ENCODE results near the gene PDXK. TPM values are rescaled to one million over a fixed set of nuclear protein-coding genes. Genes with fewer than 3 reads are reported as not detected.

PDXK gene
- total and polyA plus RNA-seq, 9 of the 15 experiments (the other 6 are each of a cell fraction or from before 2014, with no cell fraction given) = 5.6 to 162 (median 76.5) TPM

- Histone ChIP-seq H3K4me3 (no peak overlapping the region), H3K36me3 (ENCODE audit: control insufficient read depth, insufficient read depth, low read length) (no peaks in the 10 kb centered on the region), H2AFZ (ENCODE audit: low read depth, low read length) (peak overlapping the region; percentile 51), H3K27ac (ENCODE audit: extremely low read depth, low read depth, low read length) (peak overlapping the region; percentile 32; the same call in 1 of the 3 replicates), H3K27me3 (ENCODE audit: control insufficient read depth in 2 of 2, insufficient read depth in 2 of 2, low read length in 2 of 2) (no peaks in the 10 kb centered on the region; a peak in 1 of 5 replicates), H3K79me2 (ENCODE audit: control insufficient read depth, insufficient read depth, low read length) (no peaks in the 10 kb centered on the region), H4K20me1 (replicated peaks; ENCODE audit: control insufficient read depth, insufficient read depth, low read length) (no peaks in the 10 kb centered on the region), H3K4me1 (replicated peaks in 1 of 2; ENCODE audit: control insufficient read depth in 2 of 2, insufficient read depth in 2 of 2, low read length in 2 of 2) (peaks cover 13 to 14% of the 10 kb centered on the region in 2 experiments; a peak in 3 of 5 replicates), H3K9ac (ENCODE audit: insufficient read depth in 1 of 2, low read depth in 2 of 2, low read length in 2 of 2) (peak overlapping the region; percentile 3 to 30; a peak in 3 of 4 replicates), H3K4me2 (ENCODE audit: insufficient read depth, low read length) (no peak overlapping the region), H3K9me3 (replicated peaks; ENCODE audit: control insufficient read depth, insufficient read depth, low read depth, low read length) (no peaks in the 10 kb centered on the region), H3K9me1 (ENCODE audit: control insufficient read depth, insufficient read depth, low read length) (no peaks in the 10 kb centered on the region)
- ATAC-seq (peak; percentile 78), FAIRE-seq (peak; percentile 51), DNase-seq (ENCODE audit: extremely low read depth in 1 of 4, low spot score in 3 of 4) (peak in 3 of 4 experiments; percentile 27 to 62 (median 55))
- CTCF ChIA-PET (ENCODE audit: low intra/inter-chr PET ratio) = no interaction called here
- intact Hi-C loops (cut with micrococcal nuclease) (no loop called here), in situ Hi-C loops (cut with MboI) (no loop called here)
- no TSS peak for BruUV-seq (replicated peaks)
- POLR2A ChIA-PET = interaction anchor here (0.6 to 1.8 kb wide), 6 partner anchors 9 to 377 kb away, joined by 3 to 6 read pairs (median 4); no protein-coding TSS in a partner anchor
- 35% methylated on average over 13 of the region's 13 CpGs for WGBS (ENCODE audit: insufficient coverage, low coverage, missing lambda C conversion rate)
- no peak for TF ChIP-seq CBX2 (IDR thresholded peaks at IDR 0.05; ENCODE audit: insufficient read depth, low read length, poor library complexity, severe bottlenecking)
- no peak for TF ChIP-seq ZBTB43 (CRISPR knock-in tag; IDR thresholded peaks at IDR 0.05)
- peak; percentile 31; the same call in 1 of the 2 replicates for TF ChIP-seq NFIC (IDR thresholded peaks at IDR 0.05)
- no peak for TF ChIP-seq MTF1 (CRISPR knock-in tag; IDR thresholded peaks at IDR 0.05; ENCODE audit: borderline replicate concordance)
- TF ChIP-seq MYBL2 (IDR thresholded peaks at IDR 0.05; ENCODE audit: low read depth) = no peak
- no peak for TF ChIP-seq MYBL2 (CRISPR knock-in tag; IDR thresholded peaks at IDR 0.05; ENCODE audit: borderline replicate concordance)
- TF ChIP-seq, protein P1, sequence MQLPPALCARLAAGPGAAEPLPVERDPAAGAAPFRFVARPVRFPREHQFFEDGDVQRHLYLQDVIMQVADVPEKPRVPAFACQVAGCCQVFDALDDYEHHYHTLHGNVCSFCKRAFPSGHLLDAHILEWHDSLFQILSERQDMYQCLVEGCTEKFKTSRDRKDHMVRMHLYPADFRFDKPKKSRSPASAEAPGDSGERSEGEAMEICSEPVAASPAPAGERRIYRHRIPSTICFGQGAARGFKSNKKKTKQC (CRISPR knock-in tag; IDR thresholded peaks at IDR 0.05) = no peak
- TF ChIP-seq, protein P2, sequence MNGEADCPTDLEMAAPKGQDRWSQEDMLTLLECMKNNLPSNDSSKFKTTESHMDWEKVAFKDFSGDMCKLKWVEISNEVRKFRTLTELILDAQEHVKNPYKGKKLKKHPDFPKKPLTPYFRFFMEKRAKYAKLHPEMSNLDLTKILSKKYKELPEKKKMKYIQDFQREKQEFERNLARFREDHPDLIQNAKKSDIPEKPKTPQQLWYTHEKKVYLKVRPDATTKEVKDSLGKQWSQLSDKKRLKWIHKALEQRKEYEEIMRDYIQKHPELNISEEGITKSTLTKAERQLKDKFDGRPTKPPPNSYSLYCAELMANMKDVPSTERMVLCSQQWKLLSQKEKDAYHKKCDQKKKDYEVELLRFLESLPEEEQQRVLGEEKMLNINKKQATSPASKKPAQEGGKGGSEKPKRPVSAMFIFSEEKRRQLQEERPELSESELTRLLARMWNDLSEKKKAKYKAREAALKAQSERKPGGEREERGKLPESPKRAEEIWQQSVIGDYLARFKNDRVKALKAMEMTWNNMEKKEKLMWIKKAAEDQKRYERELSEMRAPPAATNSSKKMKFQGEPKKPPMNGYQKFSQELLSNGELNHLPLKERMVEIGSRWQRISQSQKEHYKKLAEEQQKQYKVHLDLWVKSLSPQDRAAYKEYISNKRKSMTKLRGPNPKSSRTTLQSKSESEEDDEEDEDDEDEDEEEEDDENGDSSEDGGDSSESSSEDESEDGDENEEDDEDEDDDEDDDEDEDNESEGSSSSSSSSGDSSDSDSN (IDR thresholded peaks at IDR 0.05; ENCODE audit: borderline replicate concordance in 1 of 2, low read depth in 2 of 2, low read length in 2 of 2) = 0 out of 4 replicates have a peak, but pooled peaks of 1 of the 2 experiments have one; percentile 42
- TF ChIP-seq SAP30 (IDR thresholded peaks at IDR 0.05; ENCODE audit: borderline replicate concordance, insufficient read depth, low read depth, low read length, poor library complexity, severe bottlenecking) = no peak
- peak; percentile 69; the same call in 1 of the 2 replicates for TF ChIP-seq PHF21A (IDR thresholded peaks at IDR 0.05; ENCODE audit: borderline replicate concordance, low read depth)
- no peak for TF ChIP-seq ZNF436 (CRISPR knock-in tag; IDR thresholded peaks at IDR 0.05)
- TF ChIP-seq STAG1 (CRISPR knock-in tag; IDR thresholded peaks at IDR 0.05; ENCODE audit: borderline replicate concordance) = no peak
- no peak for TF ChIP-seq ZNF41 (CRISPR knock-in tag; conservative IDR thresholded peaks at IDR 0.05)
- TF ChIP-seq PRPF4 (IDR thresholded peaks at IDR 0.05; ENCODE audit: insufficient read depth, low read depth, low read length, poor library complexity, severe bottlenecking) = no peak
- 0 out of 2 replicates have a peak, but pooled peaks have one; percentile 35 for TF ChIP-seq ZFX (CRISPR knock-in tag; IDR thresholded peaks at IDR 0.05)
- no peak for TF ChIP-seq HOXB6 (CRISPR knock-in tag; IDR thresholded peaks at IDR 0.05; ENCODE audit: borderline replicate concordance)
- peak; percentile 52 to 62; a peak in 3 of 4 replicates for TF ChIP-seq KDM1A (IDR thresholded peaks at IDR 0.05)
These were observed 6.5 kb upstream of the PDXK start for GRCh38 chr21:43712268-43712942.

Data from K562 (cell line).